ENCODE results near the gene VPS33B. TPM values are rescaled to one million over a fixed set of nuclear protein-coding genes. Genes with fewer than 3 reads are reported as not detected.

Gene VPS33B
- total and polyA plus RNA-seq, 4 donors: 1.3 to 8.9 (median 4.5) TPM

GRCh38 chr15:91051248-91051647 is 28.9 kb upstream of the VPS33B start:
- 69% methylated on average over 8 of the region's 8 CpGs for WGBS
- peaks cover 0 to 3% (median 3%) of the 10 kb centered on the region in 4 donors for H3K27me3 ChIP-seq (ENCODE audit: control insufficient read depth in 4 of 4, insufficient read depth in 4 of 4, low read length in 3 of 4)
- TF ChIP-seq ATF3 (IDR thresholded peaks at IDR 0.05) (no peak), FOXA1 (IDR thresholded peaks at IDR 0.05) (no peak), SP1 (IDR thresholded peaks at IDR 0.05) (no peak), HNF4A (conservative IDR thresholded peaks at IDR 0.05) (no peak), GABPA (IDR thresholded peaks at IDR 0.05 in 1 of 2, conservative IDR thresholded peaks at IDR 0.05 in 1 of 2) (no peak), YY1 (IDR thresholded peaks at IDR 0.05) (no peak), NR2F2 (IDR thresholded peaks at IDR 0.05) (no peak), FOXA2 (IDR thresholded peaks at IDR 0.05) (no peak), JUND (IDR thresholded peaks at IDR 0.05) (no peak), RAD21 (IDR thresholded peaks at IDR 0.05) (no peak), ZBTB33 (IDR thresholded peaks at IDR 0.05) (no peak), MAX (IDR thresholded peaks at IDR 0.05) (no peak)
- H3K4me1 ChIP-seq (ENCODE audit: control insufficient read depth in 4 of 4, insufficient read depth in 4 of 4, low read length in 3 of 4): no peaks in the 10 kb centered on the region
- H3K27ac ChIP-seq (ENCODE audit: low read depth in 1 of 2, low read length in 2 of 2): no peak overlapping the region
- no peak for DNase-seq (ENCODE audit: low spot score)
- no peak overlapping the region for H3K4me3 ChIP-seq (ENCODE audit: low read depth in 1 of 3, low read length in 3 of 3)
- H3K36me3 ChIP-seq (ENCODE audit: control insufficient read depth in 4 of 4, insufficient read depth in 3 of 4, low read depth in 1 of 4, low read length in 3 of 4): no peaks in the 10 kb centered on the region
- no peaks in the 10 kb centered on the region for H3K9me3 ChIP-seq (ENCODE audit: control insufficient read depth in 4 of 4, low read length in 3 of 4)
- no peak overlapping the region for H3K9ac ChIP-seq (ENCODE audit: low read depth in 1 of 2, low read length in 2 of 2)

GRCh38 chr15:91050128-91050455 is 27.7 kb upstream of the VPS33B start:
- WGBS: 65% methylated on average over 4 of the region's 4 CpGs
- Histone ChIP-seq H3K27ac (ENCODE audit: low read depth in 1 of 2, low read length in 2 of 2) (no peak overlapping the region), H3K27me3 (ENCODE audit: control insufficient read depth in 4 of 4, insufficient read depth in 4 of 4, low read length in 3 of 4) (peaks cover 0 to 3% (median 1%) of the 10 kb centered on the region in 4 donors), H3K36me3 (ENCODE audit: control insufficient read depth in 4 of 4, insufficient read depth in 3 of 4, low read depth in 1 of 4, low read length in 3 of 4) (no peaks in the 10 kb centered on the region), H3K9ac (ENCODE audit: low read depth in 1 of 2, low read length in 2 of 2) (no peak overlapping the region), H3K9me3 (ENCODE audit: control insufficient read depth in 4 of 4, low read length in 3 of 4) (no peaks in the 10 kb centered on the region), H3K4me3 (ENCODE audit: low read depth in 1 of 3, low read length in 3 of 3) (no peak overlapping the region), H3K4me1 (ENCODE audit: control insufficient read depth in 4 of 4, insufficient read depth in 4 of 4, low read length in 3 of 4) (no peaks in the 10 kb centered on the region)
- DNase-seq (ENCODE audit: low spot score): no peak
- TF ChIP-seq YY1 (IDR thresholded peaks at IDR 0.05) (no peak), FOXA1 (IDR thresholded peaks at IDR 0.05) (no peak), ATF3 (IDR thresholded peaks at IDR 0.05) (no peak), GABPA (IDR thresholded peaks at IDR 0.05 in 1 of 2, conservative IDR thresholded peaks at IDR 0.05 in 1 of 2) (no peak), REST (IDR thresholded peaks at IDR 0.05) (no peak)
